ENCODE data around the gene PRR30.
"Not testable (repeated sequence)": the region's sequence is repeated elsewhere in the genome, so short reads cannot be mapped to it uniquely, and the experiment has no call there.

The PRR30 gene

GRCh38 chr2:27111392-27112078 lies 27.7 kb downstream of the PRR30 start:
- not testable (repeated sequence) for H3K4me1 ChIP-seq (ENCODE audit: control insufficient read depth in 1 of 2, insufficient read depth in 2 of 2, low read length in 2 of 2); DNase-seq; H4K91ac ChIP-seq (ENCODE audit: low read depth, low read length); H3K79me1 ChIP-seq (ENCODE audit: low read length); H3K36me3 ChIP-seq (ENCODE audit: control insufficient read depth in 1 of 2, insufficient read depth in 2 of 2, low read length in 2 of 2); H3K9ac ChIP-seq (ENCODE audit: low read length); H3K27ac ChIP-seq (ENCODE audit: low read depth, low read length); H3K4ac ChIP-seq (ENCODE audit: low read depth, low read length); H4K8ac ChIP-seq (ENCODE audit: low read depth, low read length); H2AK5ac ChIP-seq (ENCODE audit: low read length); H3K14ac ChIP-seq (ENCODE audit: low read length); H3K9me3 ChIP-seq (ENCODE audit: insufficient read depth, low read depth, low read length); H2BK12ac ChIP-seq (ENCODE audit: low read length); H2BK5ac ChIP-seq (ENCODE audit: low read depth, low read length, poor library complexity); H3K4me2 ChIP-seq (ENCODE audit: low read length); H3K79me2 ChIP-seq (ENCODE audit: control insufficient read depth, insufficient read depth, low read length, poor library complexity); H3K23ac ChIP-seq (ENCODE audit: low read length); H3K27me3 ChIP-seq (ENCODE audit: insufficient read depth, low read length); H3K4me3 ChIP-seq (ENCODE audit: low read depth, low read length); H3K18ac ChIP-seq (ENCODE audit: low read length); H4K12ac ChIP-seq (ENCODE audit: low read depth, low read length); H2AFZ ChIP-seq (ENCODE audit: insufficient read depth, low read length, poor library complexity); H2BK120ac ChIP-seq (ENCODE audit: insufficient read depth, low read length, poor library complexity)
- no CpG with 5 or more reads among the region's 49 CpGs for WGBS (ENCODE audit: extremely low coverage, insufficient coverage, insufficient read length)

- no CpG with 5 or more reads among the region's 24 CpGs for WGBS (ENCODE audit: extremely low coverage, insufficient coverage, insufficient read length)
- not testable (repeated sequence) for H2BK12ac ChIP-seq (ENCODE audit: low read length); H3K4me3 ChIP-seq (ENCODE audit: low read depth, low read length); H3K18ac ChIP-seq (ENCODE audit: low read length); H3K14ac ChIP-seq (ENCODE audit: low read length); H2AK5ac ChIP-seq (ENCODE audit: low read length); H4K91ac ChIP-seq (ENCODE audit: low read depth, low read length); H4K12ac ChIP-seq (ENCODE audit: low read depth, low read length); H3K79me1 ChIP-seq (ENCODE audit: low read length); H3K4me1 ChIP-seq (ENCODE audit: control insufficient read depth in 1 of 2, insufficient read depth in 2 of 2, low read length in 2 of 2); H2BK5ac ChIP-seq (ENCODE audit: low read depth, low read length, poor library complexity); H4K8ac ChIP-seq (ENCODE audit: low read depth, low read length); H3K9me3 ChIP-seq (ENCODE audit: insufficient read depth, low read depth, low read length); H3K23ac ChIP-seq (ENCODE audit: low read length); H3K4ac ChIP-seq (ENCODE audit: low read depth, low read length); H3K79me2 ChIP-seq (ENCODE audit: control insufficient read depth, insufficient read depth, low read length, poor library complexity); H2AFZ ChIP-seq (ENCODE audit: insufficient read depth, low read length, poor library complexity); H3K4me2 ChIP-seq (ENCODE audit: low read length); H3K27ac ChIP-seq (ENCODE audit: low read depth, low read length); H3K36me3 ChIP-seq (ENCODE audit: control insufficient read depth in 1 of 2, insufficient read depth in 2 of 2, low read length in 2 of 2); DNase-seq; H3K9ac ChIP-seq (ENCODE audit: low read length); H3K27me3 ChIP-seq (ENCODE audit: insufficient read depth, low read length); H2BK120ac ChIP-seq (ENCODE audit: insufficient read depth, low read length, poor library complexity)
Observed at GRCh38 chr2:27110603-27111352, 28.4 kb downstream of the PRR30 start.

- Histone ChIP-seq H3K9me3 (ENCODE audit: insufficient read depth, low read depth, low read length) (no peaks in the 10 kb centered on the region), H2BK120ac (ENCODE audit: insufficient read depth, low read length, poor library complexity) (no peak overlapping the region), H4K12ac (ENCODE audit: low read depth, low read length) (no peak overlapping the region), H4K8ac (ENCODE audit: low read depth, low read length) (no peak overlapping the region), H3K14ac (ENCODE audit: low read length) (no peak overlapping the region), H3K4me2 (ENCODE audit: low read length) (no peak overlapping the region), H3K4me3 (ENCODE audit: low read depth, low read length) (no peak overlapping the region), H2BK12ac (ENCODE audit: low read length) (no peak overlapping the region), H3K4me1 (ENCODE audit: control insufficient read depth in 1 of 2, insufficient read depth in 2 of 2, low read length in 2 of 2) (no peaks in the 10 kb centered on the region), H3K9ac (ENCODE audit: low read length) (no peak overlapping the region), H3K18ac (ENCODE audit: low read length) (no peak overlapping the region), H3K79me1 (ENCODE audit: low read length) (no peaks in the 10 kb centered on the region), H3K23ac (ENCODE audit: low read length) (no peak overlapping the region), H3K4ac (ENCODE audit: low read depth, low read length) (no peak overlapping the region), H2AFZ (ENCODE audit: insufficient read depth, low read length, poor library complexity) (no peak overlapping the region), H3K36me3 (ENCODE audit: control insufficient read depth in 1 of 2, insufficient read depth in 2 of 2, low read length in 2 of 2) (no peaks in the 10 kb centered on the region), H3K27ac (ENCODE audit: low read depth, low read length) (no peak overlapping the region), H3K27me3 (ENCODE audit: insufficient read depth, low read length) (no peaks in the 10 kb centered on the region), H2BK5ac (ENCODE audit: low read depth, low read length, poor library complexity) (no peak overlapping the region), H3K79me2 (ENCODE audit: control insufficient read depth, insufficient read depth, low read length, poor library complexity) (no peaks in the 10 kb centered on the region), H2AK5ac (ENCODE audit: low read length) (no peak overlapping the region), H4K91ac (ENCODE audit: low read depth, low read length) (no peak overlapping the region)
- no CpG with 5 or more reads among the region's 3 CpGs for WGBS (ENCODE audit: extremely low coverage, insufficient coverage, insufficient read length)
- DNase-seq = no peak
Observed at GRCh38 chr2:27109083-27109482, 30.1 kb downstream of the PRR30 start.

GRCh38 chr2:27108221-27108620 lies 31.0 kb downstream of the PRR30 start:
- no peak overlapping the region for H3K23ac ChIP-seq (ENCODE audit: low read length)
- no peaks in the 10 kb centered on the region for H3K27me3 ChIP-seq (ENCODE audit: insufficient read depth, low read length)
- H3K4me2 ChIP-seq (ENCODE audit: low read length) = no peak overlapping the region
- DNase-seq = no peak
- H3K36me3 ChIP-seq (ENCODE audit: control insufficient read depth in 1 of 2, insufficient read depth in 2 of 2, low read length in 2 of 2) = no peaks in the 10 kb centered on the region
- H3K4me3 ChIP-seq (ENCODE audit: low read depth, low read length) = no peak overlapping the region
- H3K9me3 ChIP-seq (ENCODE audit: insufficient read depth, low read depth, low read length) = no peaks in the 10 kb centered on the region
- no peaks in the 10 kb centered on the region for H3K4me1 ChIP-seq (ENCODE audit: control insufficient read depth in 1 of 2, insufficient read depth in 2 of 2, low read length in 2 of 2)
- no peak overlapping the region for H3K18ac ChIP-seq (ENCODE audit: low read length)
- no peak overlapping the region for H2AK5ac ChIP-seq (ENCODE audit: low read length)
- H3K9ac ChIP-seq (ENCODE audit: low read length) = no peak overlapping the region
- no peaks in the 10 kb centered on the region for H3K79me1 ChIP-seq (ENCODE audit: low read length)
- no peak overlapping the region for H3K27ac ChIP-seq (ENCODE audit: low read depth, low read length)
- no peak overlapping the region for H2AFZ ChIP-seq (ENCODE audit: insufficient read depth, low read length, poor library complexity)
- no peak overlapping the region for H4K12ac ChIP-seq (ENCODE audit: low read depth, low read length)
- no peak overlapping the region for H2BK12ac ChIP-seq (ENCODE audit: low read length)
- no peak overlapping the region for H4K8ac ChIP-seq (ENCODE audit: low read depth, low read length)
- H3K14ac ChIP-seq (ENCODE audit: low read length) = no peak overlapping the region
- H4K91ac ChIP-seq (ENCODE audit: low read depth, low read length) = no peak overlapping the region
- H2BK5ac ChIP-seq (ENCODE audit: low read depth, low read length, poor library complexity) = no peak overlapping the region
- H3K4ac ChIP-seq (ENCODE audit: low read depth, low read length) = no peak overlapping the region
- no CpG with 5 or more reads among the region's 2 CpGs for WGBS (ENCODE audit: extremely low coverage, insufficient coverage, insufficient read length)
- H2BK120ac ChIP-seq (ENCODE audit: insufficient read depth, low read length, poor library complexity) = no peak overlapping the region
- H3K79me2 ChIP-seq (ENCODE audit: control insufficient read depth, insufficient read depth, low read length, poor library complexity) = no peaks in the 10 kb centered on the region
